HG02938 (cell line): ENCODE data around the gene TRIM67.

Experiments used
- ATAC-seq: cut with Tn5 transposase; IDR thresholded peaks from one replicate; pipeline ENCODE4 v1.9.1; 2021; ENCODE audit warnings: mild to moderate bottlenecking, moderate library complexity; ENCODE audit not compliant: unreplicated experiment

The TRIM67 gene

GRCh38 chr1:231182317-231182716, 20.5 kb downstream of the TRIM67 start:
- no peak for ATAC-seq

DNA sequence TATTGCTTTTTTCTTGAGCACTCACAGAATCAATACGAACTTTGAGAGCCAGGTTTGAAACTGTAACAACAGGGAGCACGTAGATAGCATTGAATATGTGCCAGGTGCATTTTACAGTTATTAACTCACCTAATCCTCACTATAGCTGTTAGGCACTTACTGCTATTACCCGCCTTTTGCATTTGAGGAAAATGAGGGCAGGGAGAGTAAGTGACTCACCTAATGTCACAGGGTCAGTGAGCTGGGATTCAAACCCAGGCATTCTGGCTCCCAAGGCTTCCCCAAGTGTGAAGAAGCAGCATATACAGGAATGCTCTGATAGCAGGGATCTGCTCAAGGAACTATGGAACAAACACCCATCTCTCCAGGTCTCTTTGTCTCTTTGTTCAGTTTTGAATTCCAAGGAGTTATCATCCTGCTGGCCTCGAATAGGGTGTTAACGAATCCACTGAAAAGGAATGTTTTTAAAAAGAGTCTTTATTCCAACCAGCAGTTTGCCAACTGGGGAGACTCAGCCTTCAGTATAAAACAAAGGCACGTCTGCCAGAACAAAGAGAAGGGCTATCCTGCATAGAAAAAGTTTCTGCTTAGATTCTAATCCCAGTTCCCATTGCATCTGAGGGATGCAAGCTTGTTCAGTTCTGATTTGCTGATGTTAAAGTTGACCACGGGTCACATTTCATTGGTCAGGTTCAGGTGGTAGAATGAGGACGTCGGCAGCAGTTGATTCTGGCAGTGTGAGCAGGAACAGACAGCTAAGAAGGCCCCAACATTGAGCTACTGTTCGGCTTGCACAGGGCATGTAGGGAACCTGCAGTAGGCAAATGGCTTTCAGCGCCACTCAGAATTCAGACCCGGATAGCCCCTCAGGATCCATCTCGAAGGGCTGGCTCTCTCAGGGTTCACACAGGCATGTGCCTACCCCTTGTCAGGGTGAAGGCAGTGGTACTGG, 22.1 kb downstream of the TRIM67 start:
- no peak for ATAC-seq

DNA sequence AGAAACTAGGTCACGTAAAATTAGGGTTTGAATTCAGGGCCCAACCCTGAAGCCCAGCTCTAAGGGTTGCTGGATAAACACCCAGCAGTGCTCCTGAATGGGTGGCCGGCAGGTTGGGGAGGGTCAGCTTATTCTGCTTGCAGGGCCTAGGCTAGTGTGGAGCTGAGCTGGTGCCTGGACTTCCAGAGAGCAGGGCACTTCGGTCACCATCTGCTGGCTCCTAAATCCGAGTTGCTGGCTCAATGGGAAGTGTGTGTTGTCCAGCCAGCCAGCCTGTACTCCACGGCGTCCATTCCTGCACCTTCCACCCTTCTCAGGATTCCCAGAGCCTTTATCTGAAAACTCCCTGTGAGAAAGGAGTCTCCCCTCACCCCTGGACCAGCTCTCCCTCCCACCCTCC, 23.0 kb downstream of the TRIM67 start:
- no peak for ATAC-seq

GRCh38 chr1:231185391-231185790, 23.5 kb downstream of the TRIM67 start:
- ATAC-seq, result no peak

- no peak for ATAC-seq
Observed at GRCh38 chr1:231186356-231187115, 24.7 kb downstream of the TRIM67 start.

GRCh38 chr1:231187571-231187970, 25.7 kb downstream of the TRIM67 start:
- ATAC-seq, result no peak

- no peak for ATAC-seq
Observed at GRCh38 chr1:231188072-231188471, 26.2 kb downstream of the TRIM67 start.

DNA sequence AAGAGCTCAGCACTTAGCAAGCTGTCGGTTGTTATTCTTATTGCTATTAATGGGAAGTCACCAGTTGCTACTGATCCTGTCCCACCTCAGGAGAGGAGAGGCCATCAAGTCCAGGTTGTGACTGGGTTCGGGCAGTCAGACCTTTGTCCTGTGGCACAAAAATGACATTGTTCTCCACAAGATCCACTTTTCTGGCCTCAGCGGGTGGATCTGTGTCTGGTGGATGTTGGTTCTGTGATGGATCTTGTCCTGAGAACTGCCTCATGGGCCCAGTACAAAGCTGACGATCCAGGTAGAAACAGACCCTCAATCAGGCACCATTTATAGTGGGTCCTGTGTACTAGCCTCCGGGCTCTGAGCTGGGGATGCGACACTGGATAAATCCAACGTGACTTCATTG, 26.9 kb downstream of the TRIM67 start:
- no peak for ATAC-seq

DNA sequence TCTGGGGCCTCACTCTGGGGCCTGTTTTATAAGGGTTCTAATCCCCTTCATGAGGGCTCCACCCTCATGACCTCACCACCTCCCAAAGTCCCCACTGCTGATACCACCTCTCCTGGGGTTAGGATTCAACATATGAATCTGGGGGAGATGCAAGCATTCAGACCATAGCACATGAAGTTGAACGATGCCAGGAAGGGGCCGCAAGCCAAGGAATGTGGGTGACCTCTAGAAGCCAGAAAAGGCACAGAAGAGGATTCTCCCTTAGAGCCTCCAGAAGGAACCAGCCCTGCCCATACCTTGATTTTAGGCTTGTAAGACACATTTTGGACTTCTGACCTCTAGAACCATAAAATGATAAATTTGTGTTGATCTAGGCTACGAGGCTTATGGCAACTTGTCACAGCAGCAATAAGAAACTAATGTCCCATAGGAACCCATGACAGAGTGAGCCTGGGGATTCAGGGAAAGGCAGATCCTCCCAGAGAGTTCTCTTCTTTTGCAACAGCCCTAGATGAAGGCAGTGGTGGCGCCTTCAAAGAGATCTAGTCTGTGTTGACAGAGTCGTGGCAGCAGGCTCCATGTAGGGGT, 27.9 kb downstream of the TRIM67 start:
- ATAC-seq, result no peak

- no peak for ATAC-seq
Observed at GRCh38 chr1:231190456-231190855, 28.6 kb downstream of the TRIM67 start.

- no peak for ATAC-seq
Observed at GRCh38 chr1:231192620-231193163, 30.8 kb downstream of the TRIM67 start.

DNA sequence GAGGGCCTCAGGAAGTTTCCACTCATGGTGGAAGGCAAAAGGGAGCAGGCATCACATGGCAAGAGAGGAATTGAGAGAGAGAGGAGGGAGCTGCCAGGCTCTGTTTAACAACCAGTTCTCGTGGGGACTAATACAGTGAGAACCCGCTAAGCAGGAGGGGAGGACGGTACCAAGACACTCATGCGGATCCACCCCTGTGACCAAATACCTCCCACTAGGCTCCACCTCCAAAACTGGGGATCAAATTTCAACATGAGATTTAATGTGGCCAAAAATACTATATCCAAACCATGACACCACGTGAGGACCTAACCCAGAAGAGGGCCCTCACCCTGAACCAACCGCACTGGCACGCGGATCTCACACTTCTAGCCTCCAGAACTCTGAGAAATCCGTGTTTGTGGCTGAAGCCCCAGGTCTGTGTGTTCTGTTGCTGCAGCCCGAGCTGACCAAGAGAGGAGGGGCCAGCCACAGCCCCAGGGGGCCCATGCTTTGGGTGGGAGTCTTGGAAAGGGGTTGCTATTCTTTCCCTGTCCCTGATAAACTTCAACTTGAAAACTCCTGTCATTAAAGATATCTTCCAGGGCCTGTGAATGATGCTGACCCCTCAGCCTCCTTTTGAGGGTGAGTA, 32.0 kb downstream of the TRIM67 start:
- ATAC-seq, result no peak

- ATAC-seq, result no peak
Observed at GRCh38 chr1:231194476-231194842, 32.6 kb downstream of the TRIM67 start.

DNA sequence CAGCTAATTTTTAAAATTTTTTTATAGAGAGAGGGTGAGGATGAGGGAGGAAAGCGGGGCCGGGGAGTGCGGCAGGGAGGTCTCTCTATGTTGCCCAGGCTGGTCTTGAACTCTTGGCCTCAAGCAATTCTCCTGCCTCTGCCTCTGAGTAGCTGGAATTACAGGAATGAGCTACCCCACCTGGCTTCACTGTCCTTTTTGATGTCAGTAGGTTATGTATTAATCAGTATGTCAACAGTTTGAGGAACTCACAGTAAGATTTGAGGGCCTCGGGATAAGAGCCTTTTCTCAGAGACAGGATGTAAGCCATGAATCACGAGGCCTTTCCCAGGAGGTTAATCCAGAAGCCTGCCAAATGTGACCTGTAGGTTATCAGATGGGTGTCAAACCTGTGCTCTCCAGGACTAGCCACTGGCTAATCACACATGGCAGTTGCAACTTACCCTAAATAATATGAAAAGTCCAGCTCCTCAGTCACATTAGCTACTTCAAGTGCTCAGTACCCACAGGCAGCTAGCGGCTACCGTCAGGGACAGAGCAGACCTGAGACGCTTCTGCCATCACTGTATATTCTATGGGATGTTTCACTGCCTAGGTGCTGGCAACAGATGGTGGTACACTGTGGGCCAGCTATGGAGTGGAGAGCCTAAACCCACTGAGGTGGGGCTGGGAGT, 33.1 kb downstream of the TRIM67 start:
- no peak for ATAC-seq

DNA sequence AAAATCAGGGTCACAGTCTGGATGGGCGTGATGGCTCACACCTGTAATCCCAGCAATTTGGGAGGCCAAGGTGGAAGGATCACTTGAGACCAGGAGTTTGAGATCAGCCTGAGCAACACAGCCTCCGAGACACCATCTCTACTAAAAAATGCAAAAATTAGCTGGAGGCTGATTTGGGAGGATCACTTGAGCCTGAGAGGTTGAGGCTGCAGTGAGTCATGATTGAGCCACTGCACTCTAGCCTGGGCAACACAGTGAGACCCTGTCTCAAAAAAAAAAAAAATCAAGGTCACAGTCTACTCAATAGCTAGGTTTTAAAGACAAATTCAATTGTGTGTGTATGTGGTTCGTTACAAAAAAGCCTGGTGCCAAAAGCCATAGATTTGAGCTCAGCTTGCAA, 34.4 kb downstream of the TRIM67 start:
- ATAC-seq, result no peak

- no peak for ATAC-seq
Observed at GRCh38 chr1:231196728-231197127, 34.9 kb downstream of the TRIM67 start.

- no peak for ATAC-seq
Observed at GRCh38 chr1:231199868-231200267, 38.0 kb downstream of the TRIM67 start.

DNA sequence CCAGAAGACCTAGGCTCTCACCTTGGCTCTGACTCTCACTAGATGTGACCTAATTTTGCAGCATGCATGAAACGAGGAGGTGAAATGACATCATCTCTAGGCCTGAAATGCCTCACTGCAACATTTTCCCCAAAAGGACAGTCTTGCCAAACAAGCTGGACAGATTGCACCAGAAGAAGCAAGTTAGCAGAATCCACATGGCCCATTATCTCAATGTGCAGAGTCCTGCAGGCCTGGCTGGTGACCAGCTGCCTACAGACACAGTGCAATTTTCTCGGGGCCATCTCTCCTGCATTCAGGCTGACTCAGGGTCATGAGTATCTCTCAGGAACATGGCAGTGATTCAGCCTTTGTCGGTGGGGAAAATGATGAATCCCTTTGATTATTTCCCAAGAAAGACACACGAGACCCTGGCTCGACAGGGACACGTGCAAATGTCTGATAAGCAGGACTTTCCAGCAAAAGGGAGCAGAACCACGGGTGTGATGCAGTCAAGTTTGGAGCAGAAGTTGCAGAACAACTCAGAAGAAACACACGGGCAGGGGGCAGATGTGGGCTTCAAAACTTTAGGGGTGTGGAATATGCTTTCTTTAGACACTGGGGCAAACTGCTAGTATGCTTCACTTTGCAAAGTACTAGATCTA, 38.7 kb downstream of the TRIM67 start:
- no peak for ATAC-seq

DNA sequence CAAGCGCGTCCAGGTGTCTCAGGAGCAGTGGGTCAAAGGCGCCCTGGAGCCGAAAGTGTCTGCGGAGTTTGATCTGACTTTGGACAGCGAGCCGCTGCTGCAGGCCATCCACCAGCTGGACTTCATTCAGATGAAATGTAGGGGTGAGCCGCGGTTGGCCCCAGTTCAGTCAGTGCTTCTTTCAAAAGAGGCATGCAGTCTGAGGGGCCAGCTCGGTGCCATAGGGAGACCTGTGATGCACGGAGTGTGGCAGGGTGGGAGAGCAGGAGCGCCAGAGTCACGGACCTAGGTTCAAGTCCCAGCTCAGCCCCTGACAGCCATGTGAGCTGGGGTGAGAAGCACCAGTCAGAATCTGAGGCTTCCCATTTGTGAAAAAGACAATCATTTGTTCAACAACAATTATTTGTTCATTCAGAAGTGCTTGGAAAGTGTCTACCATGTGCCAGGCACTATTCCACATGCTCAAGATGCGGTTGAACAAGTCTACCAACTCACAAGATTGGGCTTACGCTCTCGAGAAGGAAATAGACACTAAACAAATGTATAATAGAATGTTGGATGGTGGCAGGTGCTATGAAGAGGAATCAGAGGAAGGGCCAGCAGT, 39.6 kb downstream of the TRIM67 start:
- no peak for ATAC-seq
